ES-I3 (cell line): ENCODE measurements around the gene CLEC20A.
"Not testable (repeated sequence)": the region's sequence is repeated elsewhere in the genome, so short reads cannot be mapped to it uniquely, and the experiment has no call there.

Experiments used
- H3K36me3 ChIP-seq: 2 replicates; pipeline ENCODE4 v1.6.1; 2013; ENCODE audit warnings: mild to moderate bottlenecking, low read length, control low read depth, moderate library complexity; ENCODE audit not compliant: insufficient read depth
- H3K4me1 ChIP-seq: 2 replicates; pipeline ENCODE4 v1.6.1; 2013; ENCODE audit warnings: mild to moderate bottlenecking, control low read depth, low read length; ENCODE audit not compliant: insufficient read depth
- H3K9ac ChIP-seq: 2 replicates; pipeline ENCODE4 v1.6.1; 2013; ENCODE audit warnings: low read depth, mild to moderate bottlenecking, low read length, moderate library complexity
- H3K9me3 ChIP-seq: 2 replicates; pipeline ENCODE4 v1.6.1; 2013; ENCODE audit warnings: mild to moderate bottlenecking, low read length, moderate library complexity; ENCODE audit not compliant: control insufficient read depth, insufficient read depth

CLEC20A gene

GRCh38 chr1:178513278-178513983 lies 16.7 kb upstream of the CLEC20A start:
- Histone ChIP-seq H3K36me3 (no peaks in the 10 kb centered on the region), H3K9ac (no peak overlapping the region), H3K4me1 (no peaks in the 10 kb centered on the region), H3K9me3 (no peaks in the 10 kb centered on the region)

- no peaks in the 10 kb centered on the region for H3K9me3 ChIP-seq
- H3K36me3 ChIP-seq, result no peaks in the 10 kb centered on the region
- no peaks in the 10 kb centered on the region for H3K4me1 ChIP-seq
- H3K9ac ChIP-seq, result no peak within 1 kb of the TSS
Measured at GRCh38 chr1:178512566-178513277, 16.0 kb upstream of the CLEC20A start, which contains the start of gene TEX35. Gene TEX35, plus strand, starts transcription at chr1:178513109. Its CDS starts 80 bp downstream, at chr1:178513189.

- Histone ChIP-seq H3K9ac (no peak overlapping the region), H3K9me3 (no peaks in the 10 kb centered on the region), H3K36me3 (no peaks in the 10 kb centered on the region), H3K4me1 (no peaks in the 10 kb centered on the region)
Measured at GRCh38 chr1:178510155-178510554, 13.4 kb upstream of the CLEC20A start.

- Histone ChIP-seq H3K9me3 (no peaks in the 10 kb centered on the region), H3K36me3 (no peaks in the 10 kb centered on the region), H3K4me1 (no peaks in the 10 kb centered on the region), H3K9ac (no peak overlapping the region)
Measured at GRCh38 chr1:178509414-178510007, 12.7 kb upstream of the CLEC20A start.

GRCh38 chr1:178506669-178507068 lies 9.9 kb upstream of the CLEC20A start:
- H3K9ac ChIP-seq, result no peak overlapping the region
- no peaks in the 10 kb centered on the region for H3K9me3 ChIP-seq
- no peaks in the 10 kb centered on the region for H3K4me1 ChIP-seq
- H3K36me3 ChIP-seq, result no peaks in the 10 kb centered on the region

- no peak overlapping the region for H3K9ac ChIP-seq
- no peaks in the 10 kb centered on the region for H3K9me3 ChIP-seq
- no peaks in the 10 kb centered on the region for H3K36me3 ChIP-seq
- no peaks in the 10 kb centered on the region for H3K4me1 ChIP-seq
Measured at GRCh38 chr1:178506177-178506576, 9.4 kb upstream of the CLEC20A start.

- Histone ChIP-seq H3K4me1 (no peaks in the 10 kb centered on the region), H3K36me3 (no peaks in the 10 kb centered on the region), H3K9ac (no peak overlapping the region), H3K9me3 (no peaks in the 10 kb centered on the region)
Measured at GRCh38 chr1:178504286-178504685, 7.5 kb upstream of the CLEC20A start.

- Histone ChIP-seq H3K9ac (no peak overlapping the region), H3K36me3 (no peaks in the 10 kb centered on the region), H3K4me1 (no peaks in the 10 kb centered on the region), H3K9me3 (no peaks in the 10 kb centered on the region)
Measured at GRCh38 chr1:178503849-178504248, 7.1 kb upstream of the CLEC20A start.

- not testable (repeated sequence) for H3K9me3 ChIP-seq, H3K4me1 ChIP-seq, H3K36me3 ChIP-seq, H3K9ac ChIP-seq
Measured at GRCh38 chr1:178503316-178503715, 6.6 kb upstream of the CLEC20A start.

- Histone ChIP-seq H3K36me3 (no peaks in the 10 kb centered on the region), H3K9me3 (no peaks in the 10 kb centered on the region), H3K9ac (no peak overlapping the region), H3K4me1 (no peaks in the 10 kb centered on the region)
Measured at GRCh38 chr1:178502856-178503255, 6.1 kb upstream of the CLEC20A start.

GRCh38 chr1:178502330-178502714 lies 5.6 kb upstream of the CLEC20A start:
- no peaks in the 10 kb centered on the region for H3K9me3 ChIP-seq
- no peaks in the 10 kb centered on the region for H3K4me1 ChIP-seq
- no peak overlapping the region for H3K9ac ChIP-seq
- H3K36me3 ChIP-seq, result no peaks in the 10 kb centered on the region

GRCh38 chr1:178501705-178502329 lies 5.1 kb upstream of the CLEC20A start:
- H3K4me1 ChIP-seq, result no peaks in the 10 kb centered on the region
- H3K9me3 ChIP-seq, result no peaks in the 10 kb centered on the region
- H3K9ac ChIP-seq, result no peak overlapping the region
- no peaks in the 10 kb centered on the region for H3K36me3 ChIP-seq

- Histone ChIP-seq H3K36me3 (no peaks in the 10 kb centered on the region), H3K9ac (no peak overlapping the region), H3K4me1 (no peaks in the 10 kb centered on the region), H3K9me3 (no peaks in the 10 kb centered on the region)
Measured at GRCh38 chr1:178500936-178501554, 4.3 kb upstream of the CLEC20A start.

GRCh38 chr1:178500091-178500770 lies 3.5 kb upstream of the CLEC20A start:
- Histone ChIP-seq H3K9ac (no peak overlapping the region), H3K9me3 (no peaks in the 10 kb centered on the region), H3K4me1 (no peaks in the 10 kb centered on the region), H3K36me3 (no peaks in the 10 kb centered on the region)
